HG03469 (cell line): ENCODE measurements around the gene TRIM15.

Experiments
- ATAC-seq: cut with Tn5 transposase; IDR thresholded peaks from one replicate; pipeline ENCODE4 v1.9.1; 2021; ENCODE audit warnings: mild to moderate bottlenecking, moderate library complexity, moderate number of reproducible peaks; ENCODE audit not compliant: unreplicated experiment

TRIM15 gene

GRCh38 chr6:30144811-30145210 lies 18.5 kb upstream of the TRIM15 start:
- ATAC-seq, result no peak

- no peak for ATAC-seq
These were observed 17.5 kb upstream of the TRIM15 start for GRCh38 chr6:30145818-30146217.

- ATAC-seq, result no peak
These were observed 16.2 kb upstream of the TRIM15 start for GRCh38 chr6:30147096-30147495.

- ATAC-seq, result no peak
These were observed 14.1 kb upstream of the TRIM15 start for GRCh38 chr6:30149234-30149633.

- no peak for ATAC-seq
These were observed 13.3 kb upstream of the TRIM15 start for GRCh38 chr6:30149858-30150550.

GRCh38 chr6:30150671-30151395 lies 12.5 kb upstream of the TRIM15 start:
- no peak for ATAC-seq

GRCh38 chr6:30151580-30151979 lies 11.8 kb upstream of the TRIM15 start:
- ATAC-seq, result no peak

- ATAC-seq, result no peak
These were observed 11.2 kb upstream of the TRIM15 start for GRCh38 chr6:30152016-30152673.

- no peak for ATAC-seq
These were observed 10.3 kb upstream of the TRIM15 start for GRCh38 chr6:30152910-30153610.

- ATAC-seq, result no peak
These were observed 9.3 kb upstream of the TRIM15 start for GRCh38 chr6:30154061-30154460.

- ATAC-seq, result no peak
These were observed 8.4 kb upstream of the TRIM15 start for GRCh38 chr6:30154709-30155519.

- no peak for ATAC-seq
These were observed 7.7 kb upstream of the TRIM15 start for GRCh38 chr6:30155520-30156261.

- no peak for ATAC-seq
These were observed 7.1 kb upstream of the TRIM15 start for GRCh38 chr6:30156262-30156599.

GRCh38 chr6:30156774-30157173 lies 6.6 kb upstream of the TRIM15 start:
- ATAC-seq, result no peak

- no peak for ATAC-seq
These were observed 5.8 kb upstream of the TRIM15 start for GRCh38 chr6:30157581-30157980.

GRCh38 chr6:30157999-30158398 lies 5.3 kb upstream of the TRIM15 start:
- ATAC-seq, result no peak

GRCh38 chr6:30158475-30159040 lies 4.8 kb upstream of the TRIM15 start:
- no peak for ATAC-seq

GRCh38 chr6:30160008-30160784 lies 3.1 kb upstream of the TRIM15 start:
- ATAC-seq, result no peak
